Motor neuron (in vitro differentiated cells): ENCODE results near the gene SLC25A33. TPM values are rescaled to one million over a fixed set of nuclear protein-coding genes. Genes with fewer than 3 reads are reported as not detected.

Source experiments
- ATAC-seq, 8 experiments: fragments of 200-7000 bp; cut with Tn5 transposase; replicated peaks in 6 of 8; 2 replicates each; pipeline ENCODE4 v1.8.0; 2021; ENCODE audit warnings: mild to moderate bottlenecking in 8 of 8, moderate library complexity in 8 of 8
- H3K27ac ChIP-seq, 2 donors: fragments of 250-450 bp; sonication (Bioruptor Pico); 2 replicates each; pipeline ENCODE4 v1.9.0; 2021; ENCODE audit warnings: antibody characterized with exemption in 2 of 2, mild to moderate bottlenecking in 2 of 2, moderate library complexity in 1 of 2
- H3K4me1 ChIP-seq, 2 donors: fragments of 250-450 bp; sonication (Bioruptor Pico); replicated peaks in 1 of 2; 2 replicates each; pipeline ENCODE4 v1.6.1; 2021; ENCODE audit warnings: antibody characterized with exemption in 2 of 2, mild to moderate bottlenecking in 2 of 2, moderate library complexity in 1 of 2
- H3K4me3 ChIP-seq, 5 donors: fragments of 250-450 bp; sonication (Bioruptor Pico); 2 replicates each; pipeline ENCODE4 v1.9.0; 2021; ENCODE audit warnings: antibody characterized with exemption in 5 of 5, mild to moderate bottlenecking in 5 of 5, moderate library complexity in 4 of 5
- WGBS, 10 experiments: fragments of 450-650 bp; shearing (Covaris generic); methylation state at CpG; one replicate each; pipeline ENCODE4 v1.0.0; 2022; 5-methylcytosine and 5-hydroxymethylcytosine counted together
- in situ Hi-C, 9 experiments: fragments of 400-800 bp; cut with MboI; loops; one replicate each; pipeline ENCODE4 v1.15.0; 2021; ENCODE audit warnings: low sequenced_read_pairs in 9 of 9, low pct_unique_long_range_greater_than_20kb in 2 of 9; ENCODE audit not compliant: unreplicated experiment in 9 of 9
- total RNA-seq, 8 experiments: library from RNA; unstranded; fragments of 300-600 nt; gene quantifications; 2 replicates each; pipeline versions ENCODE4 v1.2.3 to v1.2.4, GENCODE V29; 2022

SLC25A33 gene
- total RNA-seq, 8 experiments from 2014 or later: 6.6 to 15.9 (median 9.1) TPM

DNA sequence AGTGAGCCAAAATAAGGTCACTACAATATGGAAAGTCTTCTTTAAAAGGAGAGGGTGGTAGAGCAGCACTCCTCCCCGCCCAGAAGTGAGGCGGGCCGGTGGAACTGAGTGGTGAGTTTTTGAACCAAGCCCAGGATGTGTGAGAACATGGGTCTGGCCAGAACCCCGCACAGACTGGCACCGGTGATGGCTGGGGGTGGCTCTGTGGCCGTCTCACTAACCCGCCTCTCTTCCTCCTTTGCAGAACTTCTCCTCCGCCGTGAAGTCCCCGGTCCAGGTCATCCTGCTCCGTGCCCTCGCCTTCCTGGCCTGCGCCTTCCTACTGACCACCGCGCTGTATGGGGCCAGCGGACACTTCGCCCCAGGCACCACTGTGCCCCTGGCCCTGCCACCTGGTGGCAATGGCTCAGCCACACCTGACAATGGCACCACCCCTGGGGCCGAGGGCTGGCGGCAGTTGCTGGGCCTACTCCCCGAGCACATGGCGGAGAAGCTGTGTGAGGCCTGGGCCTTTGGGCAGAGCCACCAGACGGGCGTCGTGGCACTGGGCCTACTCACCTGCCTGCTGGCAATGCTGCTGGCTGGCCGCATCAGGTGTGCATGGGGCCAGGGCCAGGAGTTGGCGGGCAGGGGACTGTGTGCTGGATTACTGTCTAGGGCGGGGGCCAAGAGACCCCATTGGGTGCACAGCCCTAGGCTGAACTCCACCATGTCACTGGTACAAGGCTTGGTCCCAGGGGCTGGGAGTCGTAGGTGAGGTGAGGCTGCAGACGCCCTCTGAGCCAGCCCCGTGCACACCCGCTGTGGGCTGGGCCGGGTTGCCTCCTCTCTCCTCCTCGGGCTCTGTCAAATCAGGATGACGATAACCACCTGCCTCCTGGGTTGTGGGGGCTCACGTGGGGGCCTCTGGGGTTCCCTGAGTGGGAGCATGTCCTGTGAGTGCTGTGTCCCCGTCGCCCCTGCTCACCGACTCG is 61.9 kb downstream of the SLC25A33 start:
- in situ Hi-C loops: no loop called here
- H3K27ac ChIP-seq: no peak overlapping the region
- no peaks in the 10 kb centered on the region for H3K4me1 ChIP-seq
- H3K4me3 ChIP-seq: no peak overlapping the region
- WGBS, 10 experiments: 85 to 97% (median 94%) methylated on average over 5 to 26 of the region's 39 CpGs; no CpG with 5 or more reads in 3 of the 10 experiments
- peak in 5 of 8 experiments; percentile 6 to 17 (median 10) for ATAC-seq

- Histone ChIP-seq H3K4me1 (no peaks in the 10 kb centered on the region), H3K27ac (no peak overlapping the region), H3K4me3 (no peak overlapping the region)
- peak in 3 of 8 experiments; percentile 2 to 10 (median 6) for ATAC-seq
- in situ Hi-C loops: no loop called here
- 60 to 100% (median 96%) methylated on average over 1 to 14 of the region's 26 CpGs; no CpG with 5 or more reads in 6 of the 10 experiments for WGBS, 10 experiments
Measured at GRCh38 chr1:9601942-9602793, 62.9 kb downstream of the SLC25A33 start.

DNA sequence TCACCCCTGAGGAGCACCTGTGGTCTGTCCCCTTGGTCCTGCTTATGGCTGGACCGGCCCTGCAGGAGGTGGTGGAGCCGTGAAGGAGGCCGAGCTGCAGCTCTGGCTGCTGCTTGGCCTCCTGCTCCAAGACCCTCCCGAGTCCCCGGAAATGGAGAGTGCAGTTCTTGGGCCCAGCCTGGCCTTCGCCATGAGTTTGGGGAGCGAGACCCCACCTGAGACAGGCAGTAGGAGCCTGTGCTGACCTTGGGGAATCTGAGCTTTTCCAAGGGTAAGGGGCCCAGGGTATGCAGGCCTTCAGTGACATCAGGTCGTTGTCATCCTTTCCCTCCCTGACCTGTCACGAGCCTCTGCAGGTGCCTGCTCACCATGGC is 63.5 kb downstream of the SLC25A33 start:
- no peak overlapping the region for H3K27ac ChIP-seq
- 90 to 100% (median 100%) methylated on average over 1 to 8 of the region's 9 CpGs; no CpG with 5 or more reads in 7 of the 10 experiments for WGBS, 10 experiments
- in situ Hi-C loops: no loop called here
- H3K4me1 ChIP-seq: no peaks in the 10 kb centered on the region
- no peak overlapping the region for H3K4me3 ChIP-seq
- no peak for ATAC-seq

DNA sequence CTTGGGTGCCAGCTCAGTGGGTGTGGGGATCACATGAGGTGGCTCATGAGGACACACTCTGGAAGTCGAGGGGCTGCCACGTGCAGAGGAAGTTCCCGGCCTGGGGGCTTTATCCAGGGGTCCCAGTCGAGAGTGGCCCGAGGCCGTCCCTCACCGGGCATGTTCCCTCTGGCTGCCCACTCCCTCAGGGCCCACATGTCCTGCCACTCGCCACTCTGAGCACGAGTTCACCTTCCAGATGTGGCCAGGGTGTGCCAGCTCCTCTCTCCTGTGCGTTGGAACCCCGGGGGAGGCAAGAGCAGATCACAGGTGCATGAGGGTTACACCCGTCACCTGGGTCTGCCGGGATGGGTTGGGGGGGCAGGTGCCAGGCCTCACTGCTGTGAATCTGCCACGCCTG is 64.0 kb downstream of the SLC25A33 start:
- in situ Hi-C loops: no loop called here
- Histone ChIP-seq H3K27ac (no peak overlapping the region), H3K4me3 (no peak overlapping the region), H3K4me1 (no peaks in the 10 kb centered on the region)
- 80 to 96% (median 85%) methylated on average over 2 to 10 of the region's 14 CpGs; no CpG with 5 or more reads in 6 of the 10 experiments for WGBS, 10 experiments
- no peak for ATAC-seq

GRCh38 chr1:9603766-9604753 is 64.8 kb downstream of the SLC25A33 start:
- in situ Hi-C loops: no loop called here
- H3K4me1 ChIP-seq: no peaks in the 10 kb centered on the region
- no peak overlapping the region for H3K27ac ChIP-seq
- peak in 2 of 8 experiments; percentile 33 to 99 for ATAC-seq
- WGBS, 10 experiments: 0 to 100% (median 84%) methylated on average over 2 to 31 of the region's 42 CpGs; no CpG with 5 or more reads in 2 of the 10 experiments
- H3K4me3 ChIP-seq: no peak overlapping the region

DNA sequence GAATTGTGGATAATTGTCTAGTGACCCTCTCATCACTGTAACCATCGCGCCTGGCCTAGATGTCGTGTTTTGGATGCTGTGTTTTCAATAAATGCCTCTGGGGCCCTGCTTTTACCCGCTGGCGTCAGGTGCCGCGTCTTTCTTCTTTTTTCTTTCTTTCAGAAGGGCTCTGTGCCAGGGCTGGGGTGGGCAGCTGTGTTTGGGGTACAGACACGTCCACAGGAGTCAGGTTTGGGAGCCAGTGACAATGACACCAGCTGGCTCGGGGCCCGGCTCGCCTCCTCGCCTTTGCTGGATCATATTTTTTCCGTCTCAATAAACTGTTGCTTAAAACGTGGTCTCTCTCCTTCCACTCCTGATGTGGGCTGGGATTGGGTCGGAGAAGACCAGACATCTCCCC is 65.6 kb downstream of the SLC25A33 start:
- no peak overlapping the region for H3K4me3 ChIP-seq
- in situ Hi-C loops: no loop called here
- 87 to 98% (median 92%) methylated on average over 3 to 12 of the region's 15 CpGs; no CpG with 5 or more reads in 7 of the 10 experiments for WGBS, 10 experiments
- ATAC-seq: no peak
- no peaks in the 10 kb centered on the region for H3K4me1 ChIP-seq
- no peak overlapping the region for H3K27ac ChIP-seq

DNA sequence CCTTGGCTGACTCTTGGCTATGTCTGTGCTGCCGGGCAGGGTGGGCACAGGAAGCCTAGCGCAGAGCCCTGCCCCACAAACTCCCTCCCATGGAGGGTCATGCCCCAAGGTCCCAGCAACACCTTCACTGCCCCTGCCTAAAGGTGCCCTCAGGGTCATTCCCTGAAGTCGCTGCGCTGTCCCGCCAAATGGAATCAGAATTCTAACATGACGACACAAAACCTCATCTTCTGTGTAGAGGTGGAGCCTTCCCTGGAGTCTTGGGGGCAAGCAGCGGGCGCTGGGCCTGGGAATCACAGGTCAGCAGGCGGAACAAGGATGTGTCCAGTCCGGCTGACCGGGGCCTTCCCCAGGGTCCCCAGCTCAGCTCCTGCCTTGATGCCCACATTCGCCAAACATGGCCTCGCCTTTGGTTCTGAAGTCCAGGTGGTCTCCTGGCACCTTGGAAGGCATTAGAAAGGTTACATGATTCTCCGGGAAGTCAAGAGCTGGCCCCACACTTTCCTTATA is 66.7 kb downstream of the SLC25A33 start:
- Histone ChIP-seq H3K4me1 (no peaks in the 10 kb centered on the region), H3K27ac (no peak overlapping the region), H3K4me3 (no peak overlapping the region)
- in situ Hi-C loops: no loop called here
- ATAC-seq: no peak
- 80 to 100% (median 93%) methylated on average over 1 to 12 of the region's 14 CpGs; no CpG with 5 or more reads in 4 of the 10 experiments for WGBS, 10 experiments

DNA sequence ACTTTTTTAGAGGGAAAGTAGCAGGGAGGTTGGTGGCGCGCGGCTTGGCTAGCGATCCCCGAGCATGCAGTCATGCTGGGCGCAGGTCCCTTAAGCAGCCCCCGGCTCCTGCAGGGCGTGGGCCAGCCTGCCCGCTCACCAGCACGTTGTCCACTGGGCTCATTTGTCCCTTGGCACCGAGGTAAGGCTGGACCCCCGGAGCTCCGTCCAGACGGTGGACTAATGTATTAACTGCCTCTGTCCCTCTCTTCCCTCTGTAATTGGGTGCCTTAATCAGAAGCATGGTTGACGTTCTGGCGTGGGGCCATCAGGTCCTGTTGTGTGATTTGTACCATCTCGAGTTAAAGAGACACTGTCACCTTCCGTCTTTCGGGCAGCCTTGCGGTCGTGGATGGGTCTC is 67.2 kb downstream of the SLC25A33 start:
- in situ Hi-C loops: no loop called here
- H3K4me3 ChIP-seq: no peak overlapping the region
- no peak overlapping the region for H3K27ac ChIP-seq
- H3K4me1 ChIP-seq: no peaks in the 10 kb centered on the region
- 89 to 100% (median 91%) methylated on average over 2 to 16 of the region's 21 CpGs; no CpG with 5 or more reads in 5 of the 10 experiments for WGBS, 10 experiments
- no peak for ATAC-seq

DNA sequence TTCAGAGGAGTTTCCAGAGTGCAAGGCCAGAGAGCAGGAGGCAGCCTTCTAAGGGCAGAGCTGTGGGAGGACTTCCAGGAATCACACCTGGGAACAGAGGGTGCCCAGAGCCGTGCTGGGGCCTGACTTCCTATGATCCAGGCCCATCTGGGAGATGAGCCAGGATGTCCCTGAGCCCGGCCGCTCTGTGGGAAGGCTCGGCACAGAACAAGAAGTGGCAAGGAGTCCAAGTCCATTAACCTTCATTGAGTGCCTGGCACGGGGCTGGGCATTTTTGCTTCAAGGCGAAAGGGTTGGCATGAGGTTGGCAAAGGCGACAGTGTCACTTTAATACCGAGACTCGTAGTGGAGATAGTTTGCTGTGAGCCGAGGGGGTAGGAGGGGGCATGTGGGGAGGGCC is 67.7 kb downstream of the SLC25A33 start:
- in situ Hi-C loops: no loop called here
- WGBS, 10 experiments: 79 to 100% (median 97%) methylated on average over 2 to 5 of the region's 10 CpGs; no CpG with 5 or more reads in 7 of the 10 experiments
- Histone ChIP-seq H3K4me1 (no peaks in the 10 kb centered on the region), H3K4me3 (no peak overlapping the region), H3K27ac (no peak overlapping the region)
- ATAC-seq: no peak

DNA sequence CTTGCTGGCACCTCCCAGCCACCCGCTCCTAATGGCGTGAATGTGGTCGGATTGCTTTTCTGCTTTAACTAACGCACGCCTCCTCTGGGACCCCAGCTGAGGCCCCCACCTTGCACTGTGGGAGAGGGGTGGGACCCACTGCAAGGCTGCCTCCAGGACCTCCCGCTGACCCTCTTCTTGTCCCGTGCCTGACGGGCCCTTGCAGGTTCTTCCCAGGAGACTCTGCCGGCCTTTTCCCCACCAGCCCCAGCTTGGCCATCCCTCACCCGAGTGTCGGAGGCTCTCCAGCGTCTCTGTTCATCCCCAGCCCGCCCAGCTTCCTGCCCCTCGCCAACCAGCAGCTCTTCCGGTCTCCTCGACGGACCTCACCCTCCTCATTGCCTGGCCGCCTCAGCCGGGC is 68.1 kb downstream of the SLC25A33 start:
- no peak for ATAC-seq
- WGBS, 10 experiments: 83 to 92% (median 86%) methylated on average over 2 to 7 of the region's 19 CpGs; no CpG with 5 or more reads in 7 of the 10 experiments
- Histone ChIP-seq H3K4me3 (no peak overlapping the region), H3K27ac (no peak overlapping the region), H3K4me1 (no peaks in the 10 kb centered on the region)
- in situ Hi-C loops: no loop called here

GRCh38 chr1:9609998-9610397 is 70.7 kb downstream of the SLC25A33 start:
- in situ Hi-C loops: no loop called here
- ATAC-seq: no peak
- no peak overlapping the region for H3K4me3 ChIP-seq
- H3K4me1 ChIP-seq: no peaks in the 10 kb centered on the region
- H3K27ac ChIP-seq: no peak overlapping the region
- 88 to 100% (median 100%) methylated on average over 1 to 4 of the region's 5 CpGs; no CpG with 5 or more reads in 6 of the 10 experiments for WGBS, 10 experiments

GRCh38 chr1:9610548-9610947 is 71.3 kb downstream of the SLC25A33 start:
- ATAC-seq: no peak
- 83 to 100% (median 93%) methylated on average over 1 to 9 of the region's 25 CpGs; no CpG with 5 or more reads in 7 of the 10 experiments for WGBS, 10 experiments
- no peaks in the 10 kb centered on the region for H3K4me1 ChIP-seq

More at GRCh38 chr1:9610548-9610947, 71.3 kb downstream of the SLC25A33 start:
- H3K4me3 ChIP-seq: no peak overlapping the region
- H3K27ac ChIP-seq: no peak overlapping the region
- in situ Hi-C loops: no loop called here
